C4-2B (cell line): ENCODE data around the gene PDE4D.

Source experiments
- ZFX ChIP-seq: fragments of 450-650 bp; IDR thresholded peaks from 2 replicates; pipeline ENCODE4 v1.6.1; 2017
- TF ChIP-seq, protein P1 (sequence below): fragments of 450-650 bp; conservative IDR thresholded peaks from 2 replicates; pipeline ENCODE4 v1.5.1; 2017; ENCODE audit warnings: mild to moderate bottlenecking

DNA sequence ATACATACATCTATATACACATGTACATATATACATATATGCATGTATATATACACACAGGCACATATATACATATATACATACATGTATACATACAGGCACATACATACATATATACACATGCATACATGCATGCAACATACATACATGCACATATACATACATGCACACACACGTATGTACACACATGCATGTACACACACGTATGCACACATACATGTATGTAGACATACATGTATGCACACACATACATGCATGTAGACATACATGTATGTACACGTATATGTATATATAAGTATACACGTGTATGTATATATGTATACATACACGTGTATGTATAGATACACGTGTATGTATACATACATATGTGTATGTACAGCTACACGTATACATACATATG, 693.7 kb downstream of the PDE4D start:
- TF ChIP-seq, protein P1, sequence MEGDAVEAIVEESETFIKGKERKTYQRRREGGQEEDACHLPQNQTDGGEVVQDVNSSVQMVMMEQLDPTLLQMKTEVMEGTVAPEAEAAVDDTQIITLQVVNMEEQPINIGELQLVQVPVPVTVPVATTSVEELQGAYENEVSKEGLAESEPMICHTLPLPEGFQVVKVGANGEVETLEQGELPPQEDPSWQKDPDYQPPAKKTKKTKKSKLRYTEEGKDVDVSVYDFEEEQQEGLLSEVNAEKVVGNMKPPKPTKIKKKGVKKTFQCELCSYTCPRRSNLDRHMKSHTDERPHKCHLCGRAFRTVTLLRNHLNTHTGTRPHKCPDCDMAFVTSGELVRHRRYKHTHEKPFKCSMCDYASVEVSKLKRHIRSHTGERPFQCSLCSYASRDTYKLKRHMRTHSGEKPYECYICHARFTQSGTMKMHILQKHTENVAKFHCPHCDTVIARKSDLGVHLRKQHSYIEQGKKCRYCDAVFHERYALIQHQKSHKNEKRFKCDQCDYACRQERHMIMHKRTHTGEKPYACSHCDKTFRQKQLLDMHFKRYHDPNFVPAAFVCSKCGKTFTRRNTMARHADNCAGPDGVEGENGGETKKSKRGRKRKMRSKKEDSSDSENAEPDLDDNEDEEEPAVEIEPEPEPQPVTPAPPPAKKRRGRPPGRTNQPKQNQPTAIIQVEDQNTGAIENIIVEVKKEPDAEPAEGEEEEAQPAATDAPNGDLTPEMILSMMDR, result no peak
- TF ChIP-seq ZFX, result no peak
